ENCODE data around the gene ADGRA1. TPM values are rescaled to one million over a fixed set of nuclear protein-coding genes. Genes with fewer than 3 reads are reported as not detected.

ADGRA1 gene
- total RNA-seq, 2 donors from 2014 or later = 0.24 to 1.0 TPM

GRCh38 chr10:133158437-133158755, 70.7 kb downstream of the ADGRA1 start:
- H3K4me3 ChIP-seq (ENCODE audit: low read length) = no peak overlapping the region
- no peak overlapping the region for H3K9ac ChIP-seq (ENCODE audit: extremely low read depth, low read length, poor library complexity, severe bottlenecking)
- Mint-ChIP-seq H3K36me3 (ENCODE audit: low read depth) (no peaks in the 10 kb centered on the region), H3K4me3 (no peak overlapping the region), H3K27ac (no peak overlapping the region), H3K4me1 (no peaks in the 10 kb centered on the region), H3K27me3 (ENCODE audit: insufficient read depth) (peaks cover 12% of the 10 kb centered on the region), H3K9me3 (no peaks in the 10 kb centered on the region)
- no peaks in the 10 kb centered on the region for H3K4me1 ChIP-seq (ENCODE audit: control insufficient read depth, insufficient read depth, low read length)
- no peaks in the 10 kb centered on the region for H3K9me3 ChIP-seq (ENCODE audit: control insufficient read depth, low read length)
- no peaks in the 10 kb centered on the region for H3K36me3 ChIP-seq (ENCODE audit: control insufficient read depth, insufficient read depth, low read length)
- H3K27me3 ChIP-seq (ENCODE audit: control insufficient read depth, insufficient read depth, low read length, poor library complexity, severe bottlenecking) = peaks cover 14% of the 10 kb centered on the region
- WGBS, 2 experiments (ENCODE audit: insufficient coverage in 1 of 2, insufficient read length in 1 of 2) = 86 to 91% methylated on average over 12 of the region's 12 CpGs
- TF ChIP-seq, protein P1, sequence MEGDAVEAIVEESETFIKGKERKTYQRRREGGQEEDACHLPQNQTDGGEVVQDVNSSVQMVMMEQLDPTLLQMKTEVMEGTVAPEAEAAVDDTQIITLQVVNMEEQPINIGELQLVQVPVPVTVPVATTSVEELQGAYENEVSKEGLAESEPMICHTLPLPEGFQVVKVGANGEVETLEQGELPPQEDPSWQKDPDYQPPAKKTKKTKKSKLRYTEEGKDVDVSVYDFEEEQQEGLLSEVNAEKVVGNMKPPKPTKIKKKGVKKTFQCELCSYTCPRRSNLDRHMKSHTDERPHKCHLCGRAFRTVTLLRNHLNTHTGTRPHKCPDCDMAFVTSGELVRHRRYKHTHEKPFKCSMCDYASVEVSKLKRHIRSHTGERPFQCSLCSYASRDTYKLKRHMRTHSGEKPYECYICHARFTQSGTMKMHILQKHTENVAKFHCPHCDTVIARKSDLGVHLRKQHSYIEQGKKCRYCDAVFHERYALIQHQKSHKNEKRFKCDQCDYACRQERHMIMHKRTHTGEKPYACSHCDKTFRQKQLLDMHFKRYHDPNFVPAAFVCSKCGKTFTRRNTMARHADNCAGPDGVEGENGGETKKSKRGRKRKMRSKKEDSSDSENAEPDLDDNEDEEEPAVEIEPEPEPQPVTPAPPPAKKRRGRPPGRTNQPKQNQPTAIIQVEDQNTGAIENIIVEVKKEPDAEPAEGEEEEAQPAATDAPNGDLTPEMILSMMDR (conservative IDR thresholded peaks at IDR 0.05) = no peak
- DNase-seq = no peak
- H3K27ac ChIP-seq (ENCODE audit: low read depth, low read length) = no peak overlapping the region

DNA sequence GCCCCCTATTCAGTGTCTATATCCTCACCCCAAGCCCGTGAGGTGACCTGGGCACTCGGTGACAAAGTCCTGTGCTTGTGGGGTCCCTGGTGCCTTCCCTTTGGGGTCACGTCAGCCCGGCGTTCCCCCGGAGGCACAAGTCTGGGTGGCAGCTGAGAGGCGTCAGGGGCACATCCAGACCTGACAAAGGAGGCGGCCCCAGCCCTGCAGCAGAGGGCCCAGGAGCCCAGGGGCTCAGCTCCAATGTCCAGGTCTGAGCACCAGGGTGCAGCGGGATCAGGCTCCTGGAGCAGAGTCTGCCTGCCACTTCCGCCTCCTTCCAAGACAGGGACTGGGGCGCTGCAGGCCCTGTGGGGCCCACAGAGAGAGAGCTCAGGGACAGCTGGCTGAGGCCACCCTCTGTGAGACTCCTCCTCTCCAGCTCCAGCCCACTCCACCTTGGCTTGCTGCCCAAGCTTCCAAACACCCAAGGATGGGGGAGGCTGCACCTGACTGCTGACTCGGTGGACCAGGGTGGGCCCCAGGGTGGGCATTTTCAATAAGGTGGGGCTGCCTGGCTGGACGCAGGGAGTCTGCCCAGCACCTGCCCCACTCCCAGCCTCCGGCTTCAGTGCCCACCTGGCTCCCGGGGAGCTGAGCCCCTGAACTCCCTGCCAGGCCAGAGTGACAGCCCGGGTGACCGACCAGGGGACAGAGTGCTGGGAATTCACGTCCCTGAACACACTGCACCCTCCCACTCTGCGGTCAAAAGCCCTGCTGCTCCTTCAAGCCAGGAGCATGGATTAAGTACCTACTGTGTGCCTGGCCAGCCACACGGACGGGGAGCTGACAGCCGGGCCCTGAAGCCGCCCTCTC, 71.3 kb downstream of the ADGRA1 start:
- no peak overlapping the region for H3K27ac ChIP-seq (ENCODE audit: low read depth, low read length)
- peak overlapping the region; percentile 44 for H3K4me3 Mint-ChIP-seq
- DNase-seq = peak; percentile 85
- H3K27ac Mint-ChIP-seq = no peak overlapping the region
- 77 to 81% methylated on average over 16 to 23 of the region's 23 CpGs for WGBS, 2 experiments (ENCODE audit: insufficient coverage in 1 of 2, insufficient read length in 1 of 2)
- peaks cover 12% of the 10 kb centered on the region for H3K27me3 Mint-ChIP-seq (ENCODE audit: insufficient read depth)
- H3K27me3 ChIP-seq (ENCODE audit: control insufficient read depth, insufficient read depth, low read length, poor library complexity, severe bottlenecking) = peaks cover 14% of the 10 kb centered on the region
- H3K9me3 Mint-ChIP-seq = no peaks in the 10 kb centered on the region
- H3K36me3 ChIP-seq (ENCODE audit: control insufficient read depth, insufficient read depth, low read length) = no peaks in the 10 kb centered on the region
- TF ChIP-seq, protein P1 (conservative IDR thresholded peaks at IDR 0.05) = peak; percentile 35
- no peaks in the 10 kb centered on the region for H3K4me1 ChIP-seq (ENCODE audit: control insufficient read depth, insufficient read depth, low read length)
- H3K4me1 Mint-ChIP-seq = no peaks in the 10 kb centered on the region
- H3K36me3 Mint-ChIP-seq (ENCODE audit: low read depth) = no peaks in the 10 kb centered on the region
- no peak overlapping the region for H3K4me3 ChIP-seq (ENCODE audit: low read length)
- H3K9ac ChIP-seq (ENCODE audit: extremely low read depth, low read length, poor library complexity, severe bottlenecking) = no peak overlapping the region
- no peaks in the 10 kb centered on the region for H3K9me3 ChIP-seq (ENCODE audit: control insufficient read depth, low read length)

DNA sequence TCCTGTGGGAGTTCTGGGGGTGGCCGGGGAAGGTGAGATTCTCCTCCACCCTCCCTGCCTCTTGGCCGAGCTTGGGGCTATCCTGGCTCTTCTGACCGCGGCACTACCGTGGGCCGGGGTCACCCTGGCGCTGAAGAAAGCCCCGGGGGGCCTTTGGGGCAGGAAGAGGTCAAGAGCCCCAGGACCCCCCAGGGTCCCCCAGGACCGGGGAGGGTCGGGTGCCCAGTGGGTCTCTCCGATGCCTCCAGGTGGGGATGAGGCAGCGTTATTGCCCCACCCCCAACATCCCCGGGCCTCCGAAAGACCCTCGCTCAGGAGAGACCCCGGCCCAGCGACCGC, 71.9 kb downstream of the ADGRA1 start:
- H3K27me3 ChIP-seq (ENCODE audit: control insufficient read depth, insufficient read depth, low read length, poor library complexity, severe bottlenecking) = peaks cover 14% of the 10 kb centered on the region
- Mint-ChIP-seq H3K4me3 (peak overlapping the region; percentile 44), H3K27me3 (ENCODE audit: insufficient read depth) (peaks cover 12% of the 10 kb centered on the region), H3K27ac (no peak overlapping the region), H3K4me1 (no peaks in the 10 kb centered on the region), H3K36me3 (ENCODE audit: low read depth) (no peaks in the 10 kb centered on the region), H3K9me3 (no peaks in the 10 kb centered on the region)
- no peaks in the 10 kb centered on the region for H3K9me3 ChIP-seq (ENCODE audit: control insufficient read depth, low read length)
- TF ChIP-seq, protein P1 (conservative IDR thresholded peaks at IDR 0.05) = no peak
- no peak overlapping the region for H3K27ac ChIP-seq (ENCODE audit: low read depth, low read length)
- no peak overlapping the region for H3K4me3 ChIP-seq (ENCODE audit: low read length)
- H3K36me3 ChIP-seq (ENCODE audit: control insufficient read depth, insufficient read depth, low read length) = no peaks in the 10 kb centered on the region
- DNase-seq = peak; percentile 74
- WGBS, 2 experiments (ENCODE audit: insufficient coverage in 1 of 2, insufficient read length in 1 of 2) = 21 to 60% methylated on average over 1 to 18 of the region's 18 CpGs
- H3K4me1 ChIP-seq (ENCODE audit: control insufficient read depth, insufficient read depth, low read length) = no peaks in the 10 kb centered on the region
- H3K9ac ChIP-seq (ENCODE audit: extremely low read depth, low read length, poor library complexity, severe bottlenecking) = no peak overlapping the region

Measured in endodermal cell (in vitro differentiated cells).